IMR-90 (cell line): ENCODE data around the gene HACE1. TPM values are rescaled to one million over a fixed set of nuclear protein-coding genes. Genes with fewer than 3 reads are reported as not detected.

Source experiments
- ATAC-seq: fragments of 200-7000 bp; cut with Tn5 transposase; 2 replicates; pipeline ENCODE4 v1.9.1; 2020; ENCODE audit warnings: low read depth, mild to moderate bottlenecking, moderate library complexity
- BruUV-seq: library from RNA; stranded (reverse); fragments of 400-500 nt; replicated peaks from 2 replicates; lab custom pipeline; 2021; lab: Mats Ljungman, UMichigan
- CTCF ChIA-PET: fragments of 300-600 bp; formaldehyde crosslinking; extraction: SDS; loops from one replicate; lab custom pipeline; 2021; ENCODE audit warnings: antibody characterized with exemption; lab: Yijun Ruan, JAX
- POLR2A ChIA-PET: fragments of 300-600 bp; sonication (Branson Sonifier 250); formaldehyde crosslinking; loops from one replicate; lab custom pipeline; 2022; ENCODE audit warnings: antibody characterized with exemption; ENCODE audit not compliant: unreplicated experiment; lab: Charles Lee
- DNase-seq: peaks from one replicate; pipeline ENCODE4 v3.0.0; 2013
- H2AFZ ChIP-seq: replicated peaks from 2 replicates; pipeline ENCODE3; 2013; ENCODE audit warnings: low read length, mild to moderate bottlenecking; ENCODE audit not compliant: poor library complexity
- H2AK5ac ChIP-seq: 2 replicates; pipeline ENCODE4 v1.6.1; 2013; ENCODE audit warnings: low read depth, low read length, inconsistent platforms
- H2AK9ac ChIP-seq: replicated peaks from 2 replicates; pipeline ENCODE3; 2013; ENCODE audit warnings: mild to moderate bottlenecking, low read depth, low read length, moderate library complexity; ENCODE audit not compliant: poor library complexity
- H2BK120ac ChIP-seq: 2 replicates; pipeline ENCODE4 v1.6.1; 2013; ENCODE audit warnings: low read depth, low read length, inconsistent platforms
- H2BK15ac ChIP-seq: 3 replicates; pipeline ENCODE4 v1.6.1; 2013; ENCODE audit warnings: low read depth, low read length, inconsistent platforms
- H2BK20ac ChIP-seq: 2 replicates; pipeline ENCODE4 v1.6.1; 2013; ENCODE audit warnings: low read depth, mild to moderate bottlenecking, inconsistent platforms, low read length, moderate library complexity
- H2BK5ac ChIP-seq: 2 replicates; pipeline ENCODE4 v1.6.1; 2013; ENCODE audit warnings: mild to moderate bottlenecking, low read depth, low read length, inconsistent platforms; ENCODE audit not compliant: poor library complexity, severe bottlenecking
- H3K14ac ChIP-seq: replicated peaks from 2 replicates; pipeline ENCODE4 v1.6.1; 2013; ENCODE audit warnings: low read depth, low read length, inconsistent platforms
- H3K18ac ChIP-seq: 2 replicates; pipeline ENCODE4 v1.6.1; 2013; ENCODE audit warnings: low read depth, low read length, control low read depth
- H3K23ac ChIP-seq: 2 replicates; pipeline ENCODE4 v1.6.1; 2013; ENCODE audit warnings: low read depth, low read length, inconsistent platforms
- H3K27ac ChIP-seq: 2 replicates; pipeline ENCODE4 v1.5.1; 2013; ENCODE audit warnings: mild to moderate bottlenecking, control low read depth, low read length; ENCODE audit not compliant: insufficient read depth
- H3K27me3 ChIP-seq: 2 replicates; pipeline ENCODE4 v1.6.1; 2013; ENCODE audit warnings: low read length; ENCODE audit not compliant: control insufficient read depth, insufficient read depth
- H3K36me3 ChIP-seq: 2 replicates; pipeline ENCODE4 v1.6.1; 2013; ENCODE audit warnings: low read length, mixed read lengths; ENCODE audit not compliant: control insufficient read depth, insufficient read depth
- H3K4ac ChIP-seq: 2 replicates; pipeline ENCODE4 v1.6.1; 2013; ENCODE audit warnings: low read depth, low read length, inconsistent platforms
- H3K4me1 ChIP-seq: 2 replicates; pipeline ENCODE4 v1.6.1; 2013; ENCODE audit warnings: low read length, mixed read lengths; ENCODE audit not compliant: control insufficient read depth, insufficient read depth
- H3K4me2 ChIP-seq: 2 replicates; pipeline ENCODE4 v1.6.1; 2013; ENCODE audit warnings: low read depth, mild to moderate bottlenecking, control low read depth, low read length, moderate library complexity
- H3K4me3 ChIP-seq: 2 replicates; pipeline ENCODE4 v1.5.1; 2013; ENCODE audit warnings: low read depth, mild to moderate bottlenecking, control low read depth, low read length, moderate library complexity; ENCODE audit not compliant: insufficient read depth
- H3K56ac ChIP-seq: 2 replicates; pipeline ENCODE4 v1.6.1; 2013; ENCODE audit warnings: low read length, inconsistent platforms; ENCODE audit not compliant: insufficient read depth; ENCODE audit errors: extremely low read depth
- H3K79me1 ChIP-seq, 2 experiments: 2 replicates each; pipeline ENCODE4 v1.6.1; 2013; ENCODE audit warnings: low read length in 2 of 2, inconsistent platforms in 1 of 2, low read depth in 1 of 2
- H3K9ac ChIP-seq: 2 replicates; pipeline ENCODE4 v1.6.1; 2013; ENCODE audit warnings: low read depth, low read length, control low read depth
- H3K9me1 ChIP-seq: 2 replicates; pipeline ENCODE4 v1.6.1; 2013; ENCODE audit warnings: low read length, inconsistent platforms; ENCODE audit not compliant: insufficient read depth
- H3K9me3 ChIP-seq: 2 replicates; pipeline ENCODE4 v1.6.1; 2013; ENCODE audit warnings: low read length; ENCODE audit not compliant: control insufficient read depth, insufficient read depth
- H4K20me1 ChIP-seq: 2 replicates; pipeline ENCODE4 v1.6.1; 2013; ENCODE audit warnings: low read length, inconsistent platforms; ENCODE audit not compliant: insufficient read depth
- H4K5ac ChIP-seq: 2 replicates; pipeline ENCODE4 v1.6.1; 2013; ENCODE audit warnings: mild to moderate bottlenecking, low read depth, low read length, control low read depth
- H4K8ac ChIP-seq, 2 experiments: 2 replicates each; pipeline ENCODE4 v1.6.1; 2013; ENCODE audit warnings: low read depth in 2 of 2, low read length in 2 of 2, control low read depth in 1 of 2, inconsistent platforms in 1 of 2
- H4K91ac ChIP-seq: 2 replicates; pipeline ENCODE4 v1.6.1; 2013; ENCODE audit warnings: low read depth, low read length, inconsistent platforms; ENCODE audit not compliant: insufficient read depth
- BHLHE40 ChIP-seq: fragments of 150-350 bp; IDR thresholded peaks from 2 replicates; pipeline ENCODE4 v1.6.1; 2016; ENCODE audit warnings: mild to moderate bottlenecking, low read depth, low read length
- CEBPB ChIP-seq: IDR thresholded peaks from 2 replicates; pipeline ENCODE4 v1.6.1; 2012; ENCODE audit warnings: low read depth, low read length, improper control_type of control experiment
- CHD1 ChIP-seq: IDR thresholded peaks from 2 replicates; pipeline ENCODE4 v1.6.1; 2012; ENCODE audit warnings: low read depth, low read length, improper control_type of control experiment
- FOS ChIP-seq: fragments of 150-350 bp; IDR thresholded peaks from 2 replicates; pipeline ENCODE4 v1.6.1; 2016; ENCODE audit warnings: low read depth, low read length
- MAFK ChIP-seq: IDR thresholded peaks from 2 replicates; pipeline ENCODE4 v1.6.1; 2012; ENCODE audit warnings: low read depth, low read length, improper control_type of control experiment
- MAZ ChIP-seq: IDR thresholded peaks from 2 replicates; pipeline ENCODE4 v1.6.1; 2012; ENCODE audit warnings: low read depth, mild to moderate bottlenecking, low read length, improper control_type of control experiment, moderate library complexity, borderline replicate concordance
- MXI1 ChIP-seq: IDR thresholded peaks from 2 replicates; pipeline ENCODE4 v1.6.1; 2012; ENCODE audit warnings: low read depth, mild to moderate bottlenecking, low read length, moderate library complexity, borderline replicate concordance
- NFE2L2 ChIP-seq: fragments of 150-350 bp; IDR thresholded peaks from 2 replicates; pipeline ENCODE4 v1.6.1; 2016; ENCODE audit warnings: low read depth, mild to moderate bottlenecking, low read length
- POLR2A ChIP-seq: IDR thresholded peaks from 2 replicates; pipeline ENCODE4 v1.6.1; 2012; ENCODE audit warnings: mild to moderate bottlenecking, low read depth, low read length
- RAD21 ChIP-seq: IDR thresholded peaks from 2 replicates; pipeline ENCODE4 v1.6.1; 2012; ENCODE audit warnings: low read length, improper control_type of control experiment
- RCOR1 ChIP-seq: IDR thresholded peaks from 2 replicates; pipeline ENCODE4 v1.6.1; 2012; ENCODE audit warnings: mild to moderate bottlenecking, low read length, improper control_type of control experiment; ENCODE audit not compliant: insufficient replicate concordance
- RFX5 ChIP-seq: IDR thresholded peaks from 2 replicates; pipeline ENCODE4 v1.8.0; 2012; ENCODE audit warnings: low read depth, mild to moderate bottlenecking, low read length, moderate library complexity
- WGBS, 2 experiments: methylation state at CpG; one replicate each; pipeline versions ENCODE4 v1.1.5 to v1.1.7; 2013; ENCODE audit warnings: missing lambda C conversion rate in 2 of 2; ENCODE audit not compliant: insufficient read length in 1 of 2; ENCODE audit errors: extremely low coverage in 2 of 2; 5-methylcytosine and 5-hydroxymethylcytosine counted together
- dilution Hi-C: fragments of 300-500 bp; cut with HindIII; formaldehyde crosslinking; loops from one replicate; pipeline ENCODE4 v1.14.3; 2018; ENCODE audit warnings: low sequenced_read_pairs; ENCODE audit not compliant: unreplicated experiment
- in situ Hi-C: fragments of 300-500 bp; cut with MboI; formaldehyde crosslinking; loops from 3 replicates; pipeline ENCODE4 v1.14.3; 2019; ENCODE audit warnings: low sequenced_read_pairs, inconsistent platforms, mixed read lengths
- intact Hi-C: fragments of 100-400 bp; cut with micrococcal nuclease; formaldehyde crosslinking; loops from 2 replicates; pipeline ENCODE4 v1.10.0; 2022
- polyA plus RNA-seq, 3 experiments: library from polyadenylated mRNA; depleted of rRNA; stranded (reverse); fragments of >200 nt; gene quantifications; 2 replicates each; pipeline ENCODE4 v1.2.3, GENCODE V29; 2012; ENCODE audit warnings: low replicate concordance in 1 of 3
- total RNA-seq: library from RNA; depleted of rRNA; stranded (reverse); fragments of >200 nt; gene quantifications from 2 replicates; pipeline ENCODE4 v1.2.3, GENCODE V29; 2012
- TF ChIP-seq, protein P1 (sequence below): conservative IDR thresholded peaks from 2 replicates; pipeline ENCODE4 v1.5.1; 2012; ENCODE audit warnings: mild to moderate bottlenecking, low read depth, low read length, improper control_type of control experiment
- TF ChIP-seq, protein P2 (sequence below): fragments of 150-350 bp; IDR thresholded peaks from 2 replicates; pipeline ENCODE4 v1.6.1; 2016; ENCODE audit warnings: low read depth, mild to moderate bottlenecking, low read length, moderate library complexity, borderline replicate concordance
- TF ChIP-seq, protein P3 (sequence below): fragments of 150-350 bp; IDR thresholded peaks from 2 replicates; pipeline ENCODE4 v1.6.1; 2017; ENCODE audit warnings: mild to moderate bottlenecking, antibody characterized with exemption, low read length, low read depth

The HACE1 gene
- total and polyA plus RNA-seq, 2 of the 4 experiments (the other 2 are of a cell fraction): 5.4 to 10.8 TPM

DNA sequence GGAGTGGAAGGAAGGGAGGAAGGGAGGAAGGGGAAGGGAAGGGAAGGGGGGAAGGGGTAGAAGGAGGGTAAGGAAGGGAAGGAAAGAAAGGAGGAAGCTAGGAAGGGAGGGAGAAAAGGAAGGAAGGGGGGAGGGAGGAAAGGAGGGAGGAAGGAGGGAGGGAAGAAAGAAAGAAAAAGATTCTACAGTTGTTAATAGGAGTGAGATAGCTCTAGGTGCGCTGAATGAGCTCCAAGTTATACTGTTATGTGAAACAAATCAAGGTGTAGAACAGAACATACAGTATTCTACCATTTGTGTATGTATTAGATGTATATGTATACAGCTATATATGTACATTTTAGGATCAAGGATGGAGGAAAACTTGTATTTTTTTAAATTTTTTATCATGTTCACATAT is 167.7 kb downstream of the HACE1 start:
- no peaks in the 10 kb centered on the region for H3K79me1 ChIP-seq
- POLR2A ChIA-PET: no interaction called here
- H3K4me2 ChIP-seq: no peak overlapping the region
- no peak overlapping the region for H3K56ac ChIP-seq
- no peaks in the 10 kb centered on the region for H3K9me1 ChIP-seq
- H3K27me3 ChIP-seq: no peaks in the 10 kb centered on the region
- WGBS, 2 experiments: no CpG with 5 or more reads among the region's 1 CpG
- no peak overlapping the region for H2BK20ac ChIP-seq
- H3K18ac ChIP-seq: no peak overlapping the region
- no peak overlapping the region for H2BK15ac ChIP-seq
- no peak overlapping the region for H2BK5ac ChIP-seq
- no peak overlapping the region for H3K27ac ChIP-seq
- in situ Hi-C loops (loop anchor here (5.0 kb wide), 1 partner anchor 75 kb away; no protein-coding TSS in a partner anchor), dilution Hi-C loops (no loop called here), intact Hi-C loops (no loop called here)
- H3K36me3 ChIP-seq: no peaks in the 10 kb centered on the region
- BruUV-seq: no TSS peak
- H3K23ac ChIP-seq: no peak overlapping the region
- H3K4me3 ChIP-seq: no peak overlapping the region
- CTCF ChIA-PET: interaction anchor here (0.7 kb wide), 1 partner anchor 10 kb away, joined by 3 read pairs; no protein-coding TSS in a partner anchor
- no peak for ATAC-seq
- no peak for DNase-seq
- no peak overlapping the region for H2AK5ac ChIP-seq
- no peak overlapping the region for H4K5ac ChIP-seq
- TF ChIP-seq FOS (no peak), RCOR1 (no peak), CHD1 (no peak), BHLHE40 (no peak), CEBPB (no peak), POLR2A (no peak), RFX5 (no peak), MAFK (no peak), MAZ (no peak), NFE2L2 (no peak), MXI1 (no peak), RAD21 (no peak)
- TF ChIP-seq, protein P1, sequence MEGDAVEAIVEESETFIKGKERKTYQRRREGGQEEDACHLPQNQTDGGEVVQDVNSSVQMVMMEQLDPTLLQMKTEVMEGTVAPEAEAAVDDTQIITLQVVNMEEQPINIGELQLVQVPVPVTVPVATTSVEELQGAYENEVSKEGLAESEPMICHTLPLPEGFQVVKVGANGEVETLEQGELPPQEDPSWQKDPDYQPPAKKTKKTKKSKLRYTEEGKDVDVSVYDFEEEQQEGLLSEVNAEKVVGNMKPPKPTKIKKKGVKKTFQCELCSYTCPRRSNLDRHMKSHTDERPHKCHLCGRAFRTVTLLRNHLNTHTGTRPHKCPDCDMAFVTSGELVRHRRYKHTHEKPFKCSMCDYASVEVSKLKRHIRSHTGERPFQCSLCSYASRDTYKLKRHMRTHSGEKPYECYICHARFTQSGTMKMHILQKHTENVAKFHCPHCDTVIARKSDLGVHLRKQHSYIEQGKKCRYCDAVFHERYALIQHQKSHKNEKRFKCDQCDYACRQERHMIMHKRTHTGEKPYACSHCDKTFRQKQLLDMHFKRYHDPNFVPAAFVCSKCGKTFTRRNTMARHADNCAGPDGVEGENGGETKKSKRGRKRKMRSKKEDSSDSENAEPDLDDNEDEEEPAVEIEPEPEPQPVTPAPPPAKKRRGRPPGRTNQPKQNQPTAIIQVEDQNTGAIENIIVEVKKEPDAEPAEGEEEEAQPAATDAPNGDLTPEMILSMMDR: no peak
- TF ChIP-seq, protein P2, sequence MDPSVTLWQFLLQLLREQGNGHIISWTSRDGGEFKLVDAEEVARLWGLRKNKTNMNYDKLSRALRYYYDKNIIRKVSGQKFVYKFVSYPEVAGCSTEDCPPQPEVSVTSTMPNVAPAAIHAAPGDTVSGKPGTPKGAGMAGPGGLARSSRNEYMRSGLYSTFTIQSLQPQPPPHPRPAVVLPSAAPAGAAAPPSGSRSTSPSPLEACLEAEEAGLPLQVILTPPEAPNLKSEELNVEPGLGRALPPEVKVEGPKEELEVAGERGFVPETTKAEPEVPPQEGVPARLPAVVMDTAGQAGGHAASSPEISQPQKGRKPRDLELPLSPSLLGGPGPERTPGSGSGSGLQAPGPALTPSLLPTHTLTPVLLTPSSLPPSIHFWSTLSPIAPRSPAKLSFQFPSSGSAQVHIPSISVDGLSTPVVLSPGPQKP: no peak
- TF ChIP-seq, protein P3, sequence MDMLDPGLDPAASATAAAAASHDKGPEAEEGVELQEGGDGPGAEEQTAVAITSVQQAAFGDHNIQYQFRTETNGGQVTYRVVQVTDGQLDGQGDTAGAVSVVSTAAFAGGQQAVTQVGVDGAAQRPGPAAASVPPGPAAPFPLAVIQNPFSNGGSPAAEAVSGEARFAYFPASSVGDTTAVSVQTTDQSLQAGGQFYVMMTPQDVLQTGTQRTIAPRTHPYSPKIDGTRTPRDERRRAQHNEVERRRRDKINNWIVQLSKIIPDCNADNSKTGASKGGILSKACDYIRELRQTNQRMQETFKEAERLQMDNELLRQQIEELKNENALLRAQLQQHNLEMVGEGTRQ: no peak
- H2AK9ac ChIP-seq: no peak overlapping the region
- no peak overlapping the region for H3K9ac ChIP-seq
- H4K20me1 ChIP-seq: no peaks in the 10 kb centered on the region
- H3K4ac ChIP-seq: no peak overlapping the region
- no peak overlapping the region for H4K91ac ChIP-seq
- H3K9me3 ChIP-seq: no peaks in the 10 kb centered on the region
- H2BK120ac ChIP-seq: no peak overlapping the region
- no peak overlapping the region for H2AFZ ChIP-seq
- H4K8ac ChIP-seq: no peak overlapping the region
- peaks cover 1% of the 10 kb centered on the region; the same call in 1 of the 2 replicates for H3K4me1 ChIP-seq
- no peak overlapping the region for H3K14ac ChIP-seq
